Breast epithelium (tissue), 4 donors: ENCODE results near the gene KIF4A. TPM values are rescaled to one million over a fixed set of nuclear protein-coding genes. Genes with fewer than 3 reads are reported as not detected.

ENCODE experiments used
- DNase-seq, 2 donors: peaks; one replicate each; pipeline ENCODE4 v3.0.0-alpha.2; 2019; ENCODE audit warnings: low spot score in 2 of 2
- H3K27ac ChIP-seq, 2 donors: fragments of 200-600 bp; sonication (generic) in 1 of 2; one replicate each; pipeline ENCODE4 v1.5.1; 2016 to 2019; ENCODE audit warnings: mild to moderate bottlenecking in 1 of 2
- H3K27me3 ChIP-seq, 2 donors: fragments of 200-600 bp; sonication (generic) in 1 of 2; one replicate each; pipeline versions ENCODE4 v1.5.1 to v1.6.0; 2017 to 2019; ENCODE audit warnings: control low read depth in 1 of 2, mild to moderate bottlenecking in 1 of 2
- H3K36me3 ChIP-seq: fragments of 200-600 bp; one replicate; pipeline ENCODE4 v1.5.1; 2019
- H3K4me1 ChIP-seq, 2 donors: fragments of 200-600 bp; sonication (generic); one replicate each; pipeline ENCODE4 v1.5.1; 2016 to 2019; ENCODE audit warnings: control low read depth in 1 of 2
- H3K4me3 ChIP-seq, 3 donors: fragments of 200-600 bp; sonication (generic); 1 replicate in 2 of 3; 2 replicates in 1 of 3; pipeline ENCODE4 v1.5.1; 2016 to 2019; ENCODE audit warnings: mild to moderate bottlenecking in 3 of 3, moderate library complexity in 2 of 3
- H3K9me3 ChIP-seq, 2 donors: fragments of 200-600 bp; sonication (generic) in 1 of 2; one replicate each; pipeline ENCODE4 v1.5.1; 2016 to 2019; ENCODE audit warnings: control low read depth in 1 of 2
- CTCF ChIP-seq, 3 donors: fragments of 450-650 bp; IDR thresholded peaks; one replicate each; pipeline ENCODE4 v1.5.1; 2016 to 2017; ENCODE audit warnings: antibody characterized with exemption in 3 of 3, mild to moderate bottlenecking in 3 of 3, moderate library complexity in 3 of 3
- POLR2A ChIP-seq: fragments of 450-650 bp; IDR thresholded peaks from one replicate; pipeline ENCODE4 v1.6.1; 2016; ENCODE audit warnings: antibody characterized with exemption, mild to moderate bottlenecking, moderate library complexity
- POLR2AphosphoS5 ChIP-seq, 3 donors: sonication (generic); formaldehyde crosslinking; IDR thresholded peaks; one replicate each; pipeline ENCODE4 v1.6.1; 2017; ENCODE audit warnings: antibody characterized with exemption in 3 of 3
- intact Hi-C: fragments of 100-400 bp; cut with DNase I; formaldehyde crosslinking; loops from one replicate; pipeline ENCODE4 v1.15.1; 2023; ENCODE audit warnings: low total_unique reads
- total RNA-seq, 3 donors: library from RNA; depleted of rRNA; stranded (reverse); fragments of >200 nt; gene quantifications; one replicate each; pipeline ENCODE4 v1.1.0, GENCODE V29; 2016

The KIF4A gene
- total RNA-seq, 3 donors from 2014 or later: 0.15 to 0.80 (median 0.33) TPM

DNA sequence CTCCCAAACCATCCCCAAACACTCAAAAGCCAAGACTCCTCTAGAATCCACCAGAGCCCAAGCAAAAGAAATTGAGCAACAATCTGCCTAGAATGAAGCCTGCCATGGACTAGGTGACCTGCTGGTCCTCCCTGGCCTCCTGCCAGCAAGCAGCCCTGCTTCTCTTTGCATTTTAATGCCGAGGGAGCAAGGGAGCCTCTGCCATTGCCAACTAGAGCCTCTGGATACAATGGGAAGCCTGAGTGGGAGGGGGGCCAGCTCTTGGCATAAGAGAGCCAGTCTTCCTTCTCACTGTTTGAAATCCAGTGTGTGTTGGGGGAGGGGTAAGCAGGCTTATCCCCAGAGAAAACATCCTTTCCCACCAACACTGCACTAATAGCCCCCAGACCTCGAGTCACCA is 131.7 kb downstream of the KIF4A start:
- Histone ChIP-seq H3K4me3 (no peak overlapping the region), H3K27ac (no peak overlapping the region), H3K27me3 (peaks cover 0 to 70% of the 10 kb centered on the region in 2 donors), H3K4me1 (no peaks in the 10 kb centered on the region), H3K36me3 (no peaks in the 10 kb centered on the region), H3K9me3 (no peaks in the 10 kb centered on the region)
- no peak for TF ChIP-seq POLR2A
- TF ChIP-seq CTCF (IDR thresholded peaks at IDR 0.05): no peak
- TF ChIP-seq POLR2AphosphoS5 (IDR thresholded peaks at IDR 0.05): no peak
- no peak for DNase-seq
- intact Hi-C loops: no loop called here

GRCh38 chrX:70422851-70423341 is 133.0 kb downstream of the KIF4A start, which contains the start of gene GDPD2:
TSS of gene GDPD2 (plus strand) at chrX:70423314. CDS start at chrX:70424985, 1,671 bp downstream.
- peaks cover 0 to 79% of the 10 kb centered on the region in 2 donors for H3K27me3 ChIP-seq
- H3K4me3 ChIP-seq: no peak within 1 kb of the TSS
- H3K36me3 ChIP-seq: no peaks in the 10 kb centered on the region
- DNase-seq: no peak
- H3K9me3 ChIP-seq: no peaks in the 10 kb centered on the region
- intact Hi-C loops: no loop called here
- TF ChIP-seq CTCF (IDR thresholded peaks at IDR 0.05) (no peak), POLR2A (no peak), POLR2AphosphoS5 (IDR thresholded peaks at IDR 0.05) (no peak)
- no peak within 1 kb of the TSS for H3K27ac ChIP-seq
- H3K4me1 ChIP-seq: no peaks in the 10 kb centered on the region

DNA sequence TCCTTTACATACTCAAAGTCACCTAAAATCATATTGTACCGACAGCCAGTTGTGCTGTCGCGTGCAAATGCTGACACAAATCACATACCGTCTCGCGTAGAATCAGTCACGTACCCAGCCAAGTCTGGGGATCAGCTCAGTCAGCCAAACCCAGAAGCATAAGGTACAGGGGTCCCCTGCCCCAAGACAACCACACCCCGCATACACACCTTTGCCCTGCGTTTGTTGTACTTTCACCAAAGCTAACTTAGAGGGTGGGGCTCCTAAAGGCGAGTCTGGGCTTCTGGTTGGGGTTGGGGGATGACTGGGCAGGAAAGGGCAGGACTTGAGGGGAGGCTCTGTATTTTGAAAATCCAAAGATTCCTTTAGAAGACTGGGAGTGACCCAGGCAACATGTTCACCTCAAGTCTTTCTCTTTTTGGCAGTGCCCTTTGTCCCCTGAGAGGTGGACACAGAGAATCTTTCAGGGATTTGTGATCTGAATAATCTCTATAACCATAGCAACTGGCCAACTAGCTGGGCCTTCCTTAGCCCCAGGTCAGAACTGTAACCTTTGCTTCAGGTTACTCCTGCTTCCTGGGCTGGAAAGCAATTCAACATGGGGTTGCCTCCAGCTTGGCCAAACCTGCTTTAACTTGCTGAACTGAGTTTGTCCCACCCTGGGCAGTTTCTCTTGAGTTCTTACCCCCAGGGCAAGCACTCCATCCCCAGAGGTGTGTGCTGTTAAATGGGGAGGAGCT is 134.2 kb downstream of the KIF4A start:
- Histone ChIP-seq H3K4me1 (no peaks in the 10 kb centered on the region), H3K9me3 (no peaks in the 10 kb centered on the region), H3K27me3 (peaks cover 0 to 77% of the 10 kb centered on the region in 2 donors), H3K4me3 (no peak overlapping the region), H3K36me3 (no peaks in the 10 kb centered on the region), H3K27ac (no peak overlapping the region)
- no peak for DNase-seq
- TF ChIP-seq CTCF (IDR thresholded peaks at IDR 0.05): no peak
- no peak for TF ChIP-seq POLR2AphosphoS5 (IDR thresholded peaks at IDR 0.05)
- TF ChIP-seq POLR2A: no peak
- intact Hi-C loops: no loop called here

GRCh38 chrX:70424801-70425200 is 134.9 kb downstream of the KIF4A start:
- intact Hi-C loops: no loop called here
- TF ChIP-seq POLR2A (no peak), POLR2AphosphoS5 (IDR thresholded peaks at IDR 0.05) (no peak), CTCF (IDR thresholded peaks at IDR 0.05) (no peak)
- DNase-seq: no peak
- H3K36me3 ChIP-seq: no peaks in the 10 kb centered on the region
- peaks cover 0 to 72% of the 10 kb centered on the region in 2 donors for H3K27me3 ChIP-seq
- H3K4me3 ChIP-seq: no peak overlapping the region
- no peaks in the 10 kb centered on the region for H3K4me1 ChIP-seq
- no peaks in the 10 kb centered on the region for H3K9me3 ChIP-seq
- H3K27ac ChIP-seq: no peak overlapping the region
